Endothelial cell of umbilical vein (primary cell): ENCODE measurements around the gene LRRN3. TPM values are rescaled to one million over a fixed set of nuclear protein-coding genes. Genes with fewer than 3 reads are reported as not detected.

Source experiments
- BruUV-seq: library from RNA; stranded (reverse); fragments of 400-500 nt; replicated peaks from 2 replicates; lab custom pipeline; 2021; lab: Mats Ljungman, UMichigan
- CTCF ChIA-PET: fragments of 300-600, 350-600 bp; sonication (Branson Sonifier 250); formaldehyde crosslinking; loops from one replicate; lab custom pipeline; 2021; ENCODE audit warnings: antibody characterized with exemption, inconsistent platforms; lab: Charles Lee
- POLR2A ChIA-PET: fragments of 300-600, 350-600 bp; sonication (Branson Sonifier 250); formaldehyde crosslinking; loops from one replicate; lab custom pipeline; 2021; ENCODE audit warnings: antibody characterized with exemption, inconsistent platforms; lab: Charles Lee
- DNase-seq: peaks from one replicate; pipeline ENCODE4 v3.0.0-alpha.2; 2011; ENCODE audit warnings: low read depth, low spot score
- FAIRE-seq: peaks from 2 replicates; lab custom pipeline; 2011; peaks lifted over from hg19 to GRCh38; lab: Jason Lieb, UNC
- H2AFZ ChIP-seq: 2 replicates; pipeline ENCODE4 v1.6.0; 2012; ENCODE audit warnings: low read depth, low read length, control low read depth, inconsistent platforms
- H3K27ac ChIP-seq: 2 replicates; pipeline ENCODE4 v1.5.1; 2011; ENCODE audit warnings: low read depth, mild to moderate bottlenecking, control low read depth, low read length, moderate library complexity; ENCODE audit not compliant: insufficient read depth
- H3K27me3 ChIP-seq, 2 experiments: 2 replicates each; pipeline versions ENCODE4 v1.6.0 to v1.6.1; 2011; ENCODE audit warnings: low read length in 2 of 2, mixed read lengths in 1 of 2; ENCODE audit not compliant: control insufficient read depth in 2 of 2, insufficient read depth in 2 of 2
- H3K36me3 ChIP-seq, 2 experiments: 2 replicates in 1 of 2; 3 replicates in 1 of 2; pipeline ENCODE4 v1.5.1; 2011; ENCODE audit warnings: low read length in 2 of 2, mild to moderate bottlenecking in 1 of 2, moderate library complexity in 1 of 2; ENCODE audit not compliant: control insufficient read depth in 2 of 2, insufficient read depth in 2 of 2; ENCODE audit errors: extremely low read depth in 1 of 2
- H3K4me1 ChIP-seq: 3 replicates; pipeline ENCODE4 v1.5.1; 2011; ENCODE audit warnings: mild to moderate bottlenecking, low read length; ENCODE audit not compliant: control insufficient read depth, insufficient read depth; ENCODE audit errors: extremely low read depth
- H3K4me2 ChIP-seq: 2 replicates; pipeline ENCODE4 v1.6.1; 2011; ENCODE audit warnings: low read length, control low read depth, mixed read lengths; ENCODE audit not compliant: insufficient read depth
- H3K4me3 ChIP-seq, 3 experiments: fragments of 200-600 bp in 1 of 3; sonication (generic), shearing (Covaris generic) in 1 of 3; replicated peaks in 1 of 3; 2 replicates each; pipeline ENCODE4 v1.5.1; 2011 to 2016; ENCODE audit warnings: control low read depth in 3 of 3, low read length in 3 of 3, mild to moderate bottlenecking in 2 of 3, inconsistent platforms in 1 of 3, low read depth in 1 of 3, moderate library complexity in 1 of 3; ENCODE audit not compliant: insufficient read depth in 1 of 3
- H3K79me2 ChIP-seq: 2 replicates; pipeline ENCODE4 v1.6.0; 2012; ENCODE audit warnings: low read length, inconsistent platforms; ENCODE audit not compliant: control insufficient read depth, insufficient read depth
- H3K9ac ChIP-seq: replicated peaks from 2 replicates; pipeline ENCODE3; 2011; ENCODE audit warnings: low read length, control low read depth; ENCODE audit not compliant: insufficient read depth; ENCODE audit errors: extremely low read depth
- H3K9me1 ChIP-seq: replicated peaks from 3 replicates; pipeline ENCODE4 v1.6.0; 2011; ENCODE audit warnings: mild to moderate bottlenecking, low read length; ENCODE audit not compliant: control insufficient read depth, insufficient read depth; ENCODE audit errors: extremely low read depth
- H3K9me3 ChIP-seq: replicated peaks from 2 replicates; pipeline ENCODE4 v1.5.1; 2012; ENCODE audit warnings: low read length, inconsistent platforms; ENCODE audit not compliant: control insufficient read depth, insufficient read depth
- H4K20me1 ChIP-seq: replicated peaks from 2 replicates; pipeline ENCODE3; 2011; ENCODE audit warnings: mild to moderate bottlenecking, low read length; ENCODE audit not compliant: control insufficient read depth, insufficient read depth; ENCODE audit errors: extremely low read depth
- CTCF ChIP-seq, 2 donors: IDR thresholded peaks; 1 replicate in 1 of 2; 2 replicates in 1 of 2; pipeline ENCODE4 v1.5.1; 2011; ENCODE audit warnings: low read length in 2 of 2, mild to moderate bottlenecking in 2 of 2, moderate library complexity in 2 of 2, control low read depth in 1 of 2, inconsistent platforms in 1 of 2, low read depth in 1 of 2; ENCODE audit not compliant: insufficient read depth in 1 of 2; ENCODE audit errors: extremely low read depth in 1 of 2
- EZH2 ChIP-seq: IDR thresholded peaks from 2 replicates; pipeline ENCODE4 v1.6.1; 2012; ENCODE audit warnings: borderline replicate concordance, low read depth, mild to moderate bottlenecking, moderate library complexity, low read length, inconsistent platforms; ENCODE audit not compliant: severe bottlenecking
- FOS ChIP-seq: IDR thresholded peaks from 2 replicates; pipeline ENCODE4 v1.6.1; 2011; ENCODE audit warnings: mild to moderate bottlenecking, low read length, moderate library complexity, borderline replicate concordance; ENCODE audit not compliant: insufficient read depth
- GATA2 ChIP-seq: IDR thresholded peaks from 2 replicates; pipeline ENCODE4 v1.7.0; 2011; ENCODE audit warnings: low read depth, mild to moderate bottlenecking, moderate library complexity, mixed read lengths, low read length; ENCODE audit not compliant: insufficient read length, insufficient read depth
- JUN ChIP-seq: IDR thresholded peaks from 2 replicates; pipeline ENCODE4 v1.6.1; 2011; ENCODE audit warnings: borderline replicate concordance, low read depth; ENCODE audit not compliant: insufficient read length, insufficient read depth
- MAX ChIP-seq: IDR thresholded peaks from 2 replicates; pipeline ENCODE4 v1.6.1; 2011; ENCODE audit not compliant: insufficient read depth, insufficient read length
- MYC ChIP-seq: IDR thresholded peaks from one replicate; pipeline ENCODE4 v1.6.1; 2011; ENCODE audit warnings: mild to moderate bottlenecking, low read depth, low read length
- POLR2A ChIP-seq: IDR thresholded peaks from 2 replicates; pipeline ENCODE4 v1.6.1; 2012; ENCODE audit warnings: low read depth, mild to moderate bottlenecking, control low read depth, low read length
- POLR2AphosphoS5 ChIP-seq: IDR thresholded peaks from 2 replicates; pipeline ENCODE4 v1.6.1; 2012; ENCODE audit warnings: low read depth, mild to moderate bottlenecking, control low read depth, low read length, moderate library complexity; ENCODE audit not compliant: insufficient read depth
- dilution Hi-C: fragments of 300-500 bp; cut with MboI; formaldehyde crosslinking; loops from one replicate; pipeline ENCODE4 v1.15.0; 2019; ENCODE audit warnings: low sequenced_read_pairs; ENCODE audit not compliant: extremely low pct_ligation_motif_present
- intact Hi-C: fragments of 100-400 bp; cut with micrococcal nuclease; formaldehyde crosslinking; loops from one replicate; pipeline ENCODE4 v1.10.0; 2022
- polyA plus RNA-seq, 4 experiments: library from polyadenylated mRNA; depleted of rRNA in 3 of 4; stranded (reverse) in 3 of 4; unstranded in 1 of 4; fragments of >200 nt; gene quantifications; 2 replicates each; pipeline versions ENCODE4 v1.2.1 to v1.2.3, GENCODE V29; 2011 to 2012; ENCODE audit warnings: missing spikeins in 1 of 4
- total RNA-seq: library from RNA; stranded (reverse); gene quantifications from 2 replicates; pipeline ENCODE4 v1.2.3, GENCODE V29; 2021

LRRN3 gene
- total and polyA plus RNA-seq, 2 donors (not counting 3 experiments of a cell fraction or from before 2014, with no cell fraction given), result not detected

- Histone ChIP-seq H3K9me1 (no peaks in the 10 kb centered on the region), H4K20me1 (no peaks in the 10 kb centered on the region), H3K9ac (no peak overlapping the region), H3K27ac (no peak overlapping the region), H3K4me2 (no peak overlapping the region), H3K79me2 (no peaks in the 10 kb centered on the region), H2AFZ (no peak overlapping the region), H3K9me3 (no peaks in the 10 kb centered on the region), H3K4me3 (no peak overlapping the region), H3K4me1 (no peaks in the 10 kb centered on the region), H3K27me3 (no peaks in the 10 kb centered on the region), H3K36me3 (no peaks in the 10 kb centered on the region)
- dilution Hi-C loops, result no loop called here
- CTCF ChIA-PET, result no interaction called here
- FAIRE-seq (no peak), DNase-seq (no peak)
- POLR2A ChIA-PET, result no interaction called here
- TF ChIP-seq MAX (no peak), POLR2AphosphoS5 (no peak), EZH2 (no peak), MYC (no peak), FOS (no peak), CTCF (IDR thresholded peaks at IDR 0.05; ENCODE audit: extremely low read depth in 1 of 2, insufficient read depth in 1 of 2, low read depth in 1 of 2, low read length in 2 of 2) (no peak), JUN (no peak), GATA2 (no peak), POLR2A (no peak)
- no TSS peak for BruUV-seq
- intact Hi-C loops, result no loop called here
These were observed 38.5 kb downstream of the LRRN3 start for GRCh38 chr7:111129435-111129834.
